GM12878 (cell line): ENCODE measurements around the gene IGFBP2. TPM values are rescaled to one million over a fixed set of nuclear protein-coding genes. Genes with fewer than 3 reads are reported as not detected.

Source experiments
- ATAC-seq: fragments of 200-7000 bp; cut with Tn5 transposase; 3 replicates; pipeline ENCODE4 v1.9.1; 2020; ENCODE audit warnings: mild to moderate bottlenecking, moderate library complexity
- BruUV-seq: library from RNA; stranded (reverse); fragments of 400-500 nt; replicated peaks from 2 replicates; lab custom pipeline; 2021; lab: Mats Ljungman, UMichigan
- CTCF ChIA-PET: fragments of 300-600 bp; sonication (Branson Sonifier 250); formaldehyde crosslinking; extraction: SDS; loops from one replicate; lab custom pipeline; 2021; ENCODE audit warnings: inconsistent platforms; lab: Yijun Ruan, JAX
- POLR2A ChIA-PET: fragments of 350-600 bp; formaldehyde crosslinking; extraction: SDS; loops from one replicate; lab custom pipeline; 2021; ENCODE audit warnings: inconsistent platforms; lab: Charles Lee
- RAD21 ChIA-PET: fragments of 300-600 bp; sonication (Branson Sonifier 250); formaldehyde crosslinking; loops from one replicate; lab custom pipeline; 2023; ENCODE audit warnings: antibody characterized with exemption; ENCODE audit not compliant: unreplicated experiment; lab: Charles Lee
- SMC1A ChIA-PET: fragments of 300-600 bp; sonication (Branson Sonifier 250); formaldehyde crosslinking; loops from one replicate; lab custom pipeline; 2023; ENCODE audit not compliant: unreplicated experiment, uncharacterized antibody; lab: Charles Lee
- DNase-seq: peaks from one replicate; pipeline ENCODE4 v3.0.0-alpha.2; 2011; ENCODE audit warnings: low read depth, low spot score
- FAIRE-seq: peaks from 3 replicates; lab custom pipeline; 2011; peaks lifted over from hg19 to GRCh38; lab: Jason Lieb, UNC
- H2AFZ ChIP-seq: 2 replicates; pipeline ENCODE4 v1.6.0; 2011; ENCODE audit warnings: low read depth, low read length, control low read depth; ENCODE audit not compliant: control insufficient read depth
- H3K27ac ChIP-seq: 2 replicates; pipeline ENCODE4 v1.5.1; 2011; ENCODE audit warnings: control low read depth; ENCODE audit not compliant: control insufficient read depth, insufficient read depth
- H3K27me3 ChIP-seq, 2 experiments: replicated peaks in 1 of 2; 2 replicates each; pipeline versions ENCODE4 v1.6.0 to v1.6.1; 2011; ENCODE audit warnings: low read length in 1 of 2; ENCODE audit not compliant: control insufficient read depth in 2 of 2, insufficient read depth in 2 of 2
- H3K36me3 ChIP-seq, 2 experiments: 2 replicates each; pipeline ENCODE4 v1.5.1; 2011; ENCODE audit warnings: low read length in 1 of 2; ENCODE audit not compliant: control insufficient read depth in 2 of 2, insufficient read depth in 2 of 2
- H3K4me1 ChIP-seq: 2 replicates; pipeline ENCODE4 v1.6.1; 2011; ENCODE audit warnings: mild to moderate bottlenecking, low read length, moderate library complexity, mixed read lengths; ENCODE audit not compliant: control insufficient read depth, insufficient read depth
- H3K4me2 ChIP-seq: 2 replicates; pipeline ENCODE4 v1.6.0; 2011; ENCODE audit warnings: control low read depth; ENCODE audit not compliant: control insufficient read depth, insufficient read depth
- H3K4me3 ChIP-seq: fragments of 200-600 bp; sonication (generic); 2 replicates; pipeline ENCODE4 v1.5.1; 2016
- H3K79me2 ChIP-seq: 2 replicates; pipeline ENCODE4 v1.6.0; 2011; ENCODE audit warnings: low read length; ENCODE audit not compliant: control insufficient read depth, insufficient read depth
- H3K9ac ChIP-seq: 2 replicates; pipeline ENCODE4 v1.8.0; 2011; ENCODE audit warnings: low read length, control low read depth, mixed read lengths; ENCODE audit not compliant: control insufficient read depth, insufficient read depth
- H3K9me3 ChIP-seq: replicated peaks from 3 replicates; pipeline ENCODE4 v1.5.1; 2011; ENCODE audit warnings: mild to moderate bottlenecking, low read length; ENCODE audit not compliant: control insufficient read depth, insufficient read depth
- H4K20me1 ChIP-seq: 2 replicates; pipeline ENCODE4 v1.6.0; 2011; ENCODE audit not compliant: control insufficient read depth, insufficient read depth
- BCL3 ChIP-seq: IDR thresholded peaks from 2 replicates; pipeline ENCODE4 v1.6.1; 2011; ENCODE audit warnings: borderline replicate concordance, low read depth, mild to moderate bottlenecking, moderate library complexity, low read length; ENCODE audit not compliant: insufficient read depth, poor library complexity, severe bottlenecking
- POU2F2 ChIP-seq: IDR thresholded peaks from 3 replicates; pipeline ENCODE4 v1.6.1; 2011; ENCODE audit warnings: low read depth, mild to moderate bottlenecking, low read length, borderline replicate concordance
- ZNF24 ChIP-seq: fragments of 450-650 bp; IDR thresholded peaks from 2 replicates; pipeline ENCODE4 v1.6.1; 2017; ENCODE audit warnings: antibody characterized with exemption, mild to moderate bottlenecking
- WGBS: methylation state at CpG from one replicate; pipeline ENCODE4 v1.1.6; 2016; ENCODE audit warnings: low lambda C conversion rate; ENCODE audit not compliant: insufficient replicate concordance, insufficient coverage; ENCODE audit errors: missing lambda C conversion rate; 5-methylcytosine and 5-hydroxymethylcytosine counted together
- in situ Hi-C: fragments of 300-500 bp; cut with MboI; formaldehyde crosslinking; loops from 9 replicates; pipeline ENCODE4 v1.14.3; 2018; ENCODE audit warnings: mixed read lengths
- intact Hi-C: fragments of 100-400 bp; cut with micrococcal nuclease; formaldehyde crosslinking; loops from one replicate; pipeline ENCODE4 v1.14.2; 2022; ENCODE audit not compliant: unreplicated experiment
- polyA plus RNA-seq, 11 experiments: library from polyadenylated mRNA; depleted of rRNA in 4 of 11; unstranded in 6 of 11; stranded (reverse) in 5 of 11; fragments of >200 nt; fragmentation: Nextera tagmentation in 4 of 11; fragmentation: Illumina TruSeq in 1 of 11; extraction: Ambion mirVana in 4 of 11; extraction: Trizol in 1 of 11; gene quantifications; 1 replicate in 1 of 11; 2 replicates in 10 of 11; pipeline versions ENCODE4 v1.2.1 to v1.2.3, GENCODE V29; 2011 to 2016; ENCODE audit warnings: inconsistent platforms in 2 of 11, missing spikeins in 2 of 11, low read depth in 1 of 11
- total RNA-seq, 4 experiments: library from RNA; depleted of rRNA in 3 of 4; stranded (reverse); fragments of >200 nt in 3 of 4; fragmentation: Illumina TruSeq in 1 of 4; extraction: Trizol in 1 of 4; gene quantifications; 2 replicates each; pipeline versions ENCODE4 v1.2.1 to v1.2.3, GENCODE V29; 2013 to 2021

IGFBP2 gene
- total and polyA plus RNA-seq, 10 of the 15 experiments (the other 5 are each of a cell fraction or from before 2014, with no cell fraction given), result 0.11 to 1.5 (median 0.38) TPM; not detected in 5

- Histone ChIP-seq H3K4me2 (no peak overlapping the region), H3K79me2 (no peaks in the 10 kb centered on the region), H2AFZ (no peak overlapping the region)
- POLR2A ChIA-PET, result no interaction called here
- no peak for FAIRE-seq
- no TSS peak for BruUV-seq
- 86% methylated on average over 5 of the region's 5 CpGs for WGBS
- CTCF ChIA-PET, result interaction anchor here (0.9 to 14.2 kb wide), 7 partner anchors 11 to 440 kb away, joined by 3 to 475 read pairs (median 4); no protein-coding TSS in a partner anchor
- DNase-seq, result no peak
- TF ChIP-seq ZNF24 (no peak), BCL3 (no peak), POU2F2 (no peak)
- TF ChIP-seq, all 136 proteins: peak for 0
- Histone ChIP-seq H4K20me1 (no peaks in the 10 kb centered on the region), H3K9ac (no peak overlapping the region), H3K9me3 (no peaks in the 10 kb centered on the region), H3K4me3 (no peak overlapping the region), H3K27me3 (no peaks in the 10 kb centered on the region), H3K27ac (no peak overlapping the region), H3K36me3 (no peaks in the 10 kb centered on the region), H3K4me1 (no peaks in the 10 kb centered on the region)
- SMC1A ChIA-PET, result interaction anchor here (1.3 to 12.7 kb wide), 4 partner anchors 39 to 439 kb away, joined by 4 to 226 read pairs (median 4); no protein-coding TSS in a partner anchor
- intact Hi-C loops (loop anchor here (10.0 kb wide), 3 partner anchors 246 to 626 kb away; partner anchors contain the start of gene SMARCAL1), in situ Hi-C loops (loop anchor here (10.0 kb wide), 2 partner anchors 446 to 716 kb away; no protein-coding TSS in a partner anchor)
- RAD21 ChIA-PET, result interaction anchor here (12.2 kb wide), 1 partner anchor 140 kb away, joined by 239 read pairs; no protein-coding TSS in a partner anchor
- no peak for ATAC-seq
Observed at GRCh38 chr2:216661051-216661450, 27.8 kb downstream of the IGFBP2 start.
